Measurements from ENCODE around the gene TAF4.

GRCh38 chr20:61963885-61964674 is 101.6 kb downstream of the TAF4 start:
- no peak for TF ChIP-seq CTCF (IDR thresholded peaks at IDR 0.05; ENCODE audit: low read length)
- no peak for TF ChIP-seq EZH2phosphoT487 (IDR thresholded peaks at IDR 0.05; ENCODE audit: low read length)
